ENCODE measurements around the gene FAM234B.

Gene FAM234B

GRCh38 chr12:13026286-13026685, 17.9 kb upstream of the FAM234B start:
- no peak for DNase-seq (ENCODE audit: low read depth)
- H3K4me3 ChIP-seq (ENCODE audit: low read depth, low read length) = no peak overlapping the region
- TF ChIP-seq CTCF (IDR thresholded peaks at IDR 0.05; ENCODE audit: low read depth, low read length) (no peak), POLR2A (IDR thresholded peaks at IDR 0.05; ENCODE audit: extremely low read depth, insufficient read length) (no peak), MAX (IDR thresholded peaks at IDR 0.05; ENCODE audit: low read depth, low read length) (no peak), MYC (IDR thresholded peaks at IDR 0.05; ENCODE audit: low read depth, low read length) (no peak)

- TF ChIP-seq CTCF (IDR thresholded peaks at IDR 0.05; ENCODE audit: low read depth, low read length) (no peak), MAX (IDR thresholded peaks at IDR 0.05; ENCODE audit: low read depth, low read length) (no peak), MYC (IDR thresholded peaks at IDR 0.05; ENCODE audit: low read depth, low read length) (no peak), POLR2A (IDR thresholded peaks at IDR 0.05; ENCODE audit: extremely low read depth, insufficient read length) (no peak)
- H3K4me3 ChIP-seq (ENCODE audit: low read depth, low read length) = no peak overlapping the region
- DNase-seq (ENCODE audit: low read depth) = no peak
Measured at GRCh38 chr12:13027032-13027431, 17.1 kb upstream of the FAM234B start.

GRCh38 chr12:13027508-13027907, 16.7 kb upstream of the FAM234B start:
- H3K4me3 ChIP-seq (ENCODE audit: low read depth, low read length) = no peak overlapping the region
- DNase-seq (ENCODE audit: low read depth) = no peak
- TF ChIP-seq CTCF (IDR thresholded peaks at IDR 0.05; ENCODE audit: low read depth, low read length) (no peak), MAX (IDR thresholded peaks at IDR 0.05; ENCODE audit: low read depth, low read length) (no peak), POLR2A (IDR thresholded peaks at IDR 0.05; ENCODE audit: extremely low read depth, insufficient read length) (no peak), MYC (IDR thresholded peaks at IDR 0.05; ENCODE audit: low read depth, low read length) (no peak)

GRCh38 chr12:13028825-13029570, 15.2 kb upstream of the FAM234B start:
- no peak for DNase-seq (ENCODE audit: low read depth)
- no peak overlapping the region for H3K4me3 ChIP-seq (ENCODE audit: low read depth, low read length)
- no peak for TF ChIP-seq CTCF (IDR thresholded peaks at IDR 0.05; ENCODE audit: low read depth, low read length)
- no peak for TF ChIP-seq MAX (IDR thresholded peaks at IDR 0.05; ENCODE audit: low read depth, low read length)
- no peak for TF ChIP-seq POLR2A (IDR thresholded peaks at IDR 0.05; ENCODE audit: extremely low read depth, insufficient read length)
- no peak for TF ChIP-seq MYC (IDR thresholded peaks at IDR 0.05; ENCODE audit: low read depth, low read length)

- H3K4me3 ChIP-seq (ENCODE audit: low read depth, low read length) = no peak overlapping the region
- no peak for TF ChIP-seq MAX (IDR thresholded peaks at IDR 0.05; ENCODE audit: low read depth, low read length)
- no peak for TF ChIP-seq CTCF (IDR thresholded peaks at IDR 0.05; ENCODE audit: low read depth, low read length)
- TF ChIP-seq POLR2A (IDR thresholded peaks at IDR 0.05; ENCODE audit: extremely low read depth, insufficient read length) = no peak
- no peak for TF ChIP-seq MYC (IDR thresholded peaks at IDR 0.05; ENCODE audit: low read depth, low read length)
- no peak for DNase-seq (ENCODE audit: low read depth)
Measured at GRCh38 chr12:13030541-13031291, 13.5 kb upstream of the FAM234B start.

Measured in NB4 (cell line).